Esophagus squamous epithelium (tissue), 4 donors: ENCODE data around the gene XPO1.

ENCODE experiments used
- POLR2A ChIP-seq, 4 donors: fragments of 450-650 bp; IDR thresholded peaks; one replicate each; pipeline ENCODE4 v1.6.1; 2017; ENCODE audit warnings: antibody characterized with exemption in 4 of 4, mild to moderate bottlenecking in 4 of 4, moderate library complexity in 3 of 4
- TF ChIP-seq, protein P1 (sequence below), 6 experiments: fragments of 450-650 bp in 4 of 6; fragments of 200-600 bp in 2 of 6; sonication (generic) in 2 of 6; IDR thresholded peaks; one replicate each; pipeline ENCODE4 v1.5.1; 2016 to 2019; ENCODE audit warnings: antibody characterized with exemption in 6 of 6, mild to moderate bottlenecking in 4 of 6, moderate library complexity in 4 of 6

DNA sequence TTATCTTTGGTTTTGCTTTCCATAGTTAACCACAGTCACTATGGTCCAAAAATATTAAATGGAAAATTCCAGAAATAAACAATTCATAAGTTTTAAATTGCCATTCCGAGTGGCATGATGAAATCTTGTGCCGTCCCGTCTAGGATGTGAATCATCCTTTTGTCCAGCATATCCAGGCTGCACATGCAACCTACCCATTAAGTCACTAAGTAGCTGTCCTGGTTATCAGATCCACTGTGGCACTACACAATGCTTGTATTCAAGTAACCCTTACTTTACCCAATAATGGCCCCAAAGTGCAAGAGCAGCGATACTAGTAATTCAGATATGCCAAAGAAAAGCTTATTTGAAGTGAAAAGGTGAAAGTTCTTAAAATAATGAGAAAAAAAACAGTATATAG is 78.0 kb downstream of the XPO1 start:
- TF ChIP-seq, protein P1, sequence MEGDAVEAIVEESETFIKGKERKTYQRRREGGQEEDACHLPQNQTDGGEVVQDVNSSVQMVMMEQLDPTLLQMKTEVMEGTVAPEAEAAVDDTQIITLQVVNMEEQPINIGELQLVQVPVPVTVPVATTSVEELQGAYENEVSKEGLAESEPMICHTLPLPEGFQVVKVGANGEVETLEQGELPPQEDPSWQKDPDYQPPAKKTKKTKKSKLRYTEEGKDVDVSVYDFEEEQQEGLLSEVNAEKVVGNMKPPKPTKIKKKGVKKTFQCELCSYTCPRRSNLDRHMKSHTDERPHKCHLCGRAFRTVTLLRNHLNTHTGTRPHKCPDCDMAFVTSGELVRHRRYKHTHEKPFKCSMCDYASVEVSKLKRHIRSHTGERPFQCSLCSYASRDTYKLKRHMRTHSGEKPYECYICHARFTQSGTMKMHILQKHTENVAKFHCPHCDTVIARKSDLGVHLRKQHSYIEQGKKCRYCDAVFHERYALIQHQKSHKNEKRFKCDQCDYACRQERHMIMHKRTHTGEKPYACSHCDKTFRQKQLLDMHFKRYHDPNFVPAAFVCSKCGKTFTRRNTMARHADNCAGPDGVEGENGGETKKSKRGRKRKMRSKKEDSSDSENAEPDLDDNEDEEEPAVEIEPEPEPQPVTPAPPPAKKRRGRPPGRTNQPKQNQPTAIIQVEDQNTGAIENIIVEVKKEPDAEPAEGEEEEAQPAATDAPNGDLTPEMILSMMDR (IDR thresholded peaks at IDR 0.05), result no peak
- TF ChIP-seq POLR2A (IDR thresholded peaks at IDR 0.05), result no peak
